Vagina (tissue), 2 donors: ENCODE data around the gene ZDHHC11. TPM values are rescaled to one million over a fixed set of nuclear protein-coding genes. Genes with fewer than 3 reads are reported as not detected.

ENCODE experiments used
- DNase-seq, 2 donors: peaks; one replicate each; pipeline ENCODE4 v3.0.0-alpha.2; 2017; ENCODE audit errors: extremely low spot score in 2 of 2
- H3K27ac ChIP-seq: fragments of 200-600 bp; sonication (generic); one replicate; pipeline ENCODE4 v1.5.1; 2019
- H3K27me3 ChIP-seq: fragments of 200-600 bp; sonication (generic); one replicate; pipeline ENCODE4 v1.5.1; 2019
- H3K36me3 ChIP-seq, 2 donors: fragments of 200-600 bp; sonication (generic); one replicate each; pipeline ENCODE4 v1.5.1; 2017 to 2019
- H3K4me1 ChIP-seq: fragments of 200-600 bp; sonication (generic); one replicate; pipeline ENCODE4 v1.5.1; 2019
- H3K4me3 ChIP-seq, 2 donors: fragments of 200-600 bp; sonication (generic); 1 replicate in 1 of 2; 2 replicates in 1 of 2; pipeline ENCODE4 v1.5.1; 2016 to 2019
- H3K9me3 ChIP-seq: fragments of 200-600 bp; sonication (generic); one replicate; pipeline ENCODE4 v1.5.1; 2019
- CTCF ChIP-seq, 3 experiments: fragments of 450-650 bp in 2 of 3; fragments of 200-600 bp in 1 of 3; sonication (generic) in 1 of 3; IDR thresholded peaks; one replicate each; pipeline ENCODE4 v1.5.1; 2017 to 2019; ENCODE audit warnings: antibody characterized with exemption in 3 of 3, mild to moderate bottlenecking in 2 of 3, moderate library complexity in 2 of 3
- POLR2A ChIP-seq, 2 donors: fragments of 450-650 bp; IDR thresholded peaks; one replicate each; pipeline ENCODE4 v1.6.1; 2017; ENCODE audit warnings: antibody characterized with exemption in 2 of 2, mild to moderate bottlenecking in 2 of 2, moderate library complexity in 2 of 2
- POLR2AphosphoS5 ChIP-seq, 2 donors: sonication (generic); formaldehyde crosslinking; IDR thresholded peaks; one replicate each; pipeline ENCODE4 v1.9.0; 2017; ENCODE audit warnings: antibody characterized with exemption in 2 of 2, mild to moderate bottlenecking in 2 of 2, low read depth in 1 of 2; ENCODE audit not compliant: insufficient read depth in 1 of 2
- intact Hi-C: fragments of 100-400 bp; cut with DNase I; formaldehyde crosslinking; loops from one replicate; pipeline ENCODE4 v1.15.1; 2023
- total RNA-seq: library from RNA; depleted of rRNA; stranded (reverse); fragments of >200 nt; gene quantifications from one replicate; pipeline ENCODE4 v1.2.3, GENCODE V29; 2016

ZDHHC11 gene
- total RNA-seq, 1 donor from 2014 or later = 5.6 TPM

- Histone ChIP-seq H3K4me1 (no peaks in the 10 kb centered on the region), H3K27ac (no peak overlapping the region), H3K27me3 (no peaks in the 10 kb centered on the region), H3K9me3 (no peaks in the 10 kb centered on the region), H3K4me3 (no peak overlapping the region), H3K36me3 (peaks cover 6 to 75% of the 10 kb centered on the region in 2 donors)
- intact Hi-C loops = no loop called here
- no peak for DNase-seq
- TF ChIP-seq POLR2AphosphoS5 (IDR thresholded peaks at IDR 0.05; ENCODE audit: insufficient read depth in 1 of 2, low read depth in 1 of 2) = no peak
- TF ChIP-seq CTCF (IDR thresholded peaks at IDR 0.05) = no peak
- TF ChIP-seq POLR2A (IDR thresholded peaks at IDR 0.05) = no peak
These were observed 22.5 kb upstream of the ZDHHC11 start for GRCh38 chr5:873328-873727.

DNA sequence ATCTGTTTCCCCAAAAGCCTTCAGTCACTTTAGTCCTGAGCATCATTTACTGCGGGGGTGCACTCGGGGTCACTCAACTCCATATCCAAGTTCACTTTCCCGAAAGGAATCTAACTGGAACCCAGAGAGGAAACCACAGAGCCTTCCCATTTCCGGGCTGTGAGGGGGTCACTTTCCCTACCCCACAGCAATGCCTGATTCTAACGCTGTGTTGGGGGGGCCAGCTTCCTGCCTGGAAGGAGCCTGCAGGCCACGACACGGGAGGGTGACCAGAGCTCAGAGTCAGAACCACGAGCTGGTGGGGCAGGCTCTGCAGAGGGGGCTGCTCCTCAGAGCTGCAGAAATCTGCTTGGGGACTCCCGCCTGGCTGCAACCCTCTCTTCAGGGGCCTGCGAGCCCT, 21.5 kb upstream of the ZDHHC11 start:
- Histone ChIP-seq H3K27me3 (no peaks in the 10 kb centered on the region), H3K4me3 (no peak overlapping the region), H3K36me3 (peaks cover 6 to 75% of the 10 kb centered on the region in 2 donors), H3K9me3 (no peaks in the 10 kb centered on the region), H3K27ac (no peak overlapping the region), H3K4me1 (no peaks in the 10 kb centered on the region)
- TF ChIP-seq POLR2AphosphoS5 (IDR thresholded peaks at IDR 0.05; ENCODE audit: insufficient read depth in 1 of 2, low read depth in 1 of 2) = no peak
- TF ChIP-seq POLR2A (IDR thresholded peaks at IDR 0.05) = no peak
- TF ChIP-seq CTCF (IDR thresholded peaks at IDR 0.05) = no peak
- intact Hi-C loops = no loop called here
- no peak for DNase-seq

GRCh38 chr5:871596-872298, 21.0 kb upstream of the ZDHHC11 start:
- intact Hi-C loops = no loop called here
- Histone ChIP-seq H3K27ac (no peak overlapping the region), H3K4me1 (no peaks in the 10 kb centered on the region), H3K27me3 (no peaks in the 10 kb centered on the region), H3K4me3 (no peak overlapping the region), H3K36me3 (peaks cover 6 to 75% of the 10 kb centered on the region in 2 donors), H3K9me3 (no peaks in the 10 kb centered on the region)
- no peak for DNase-seq
- TF ChIP-seq CTCF (IDR thresholded peaks at IDR 0.05) = no peak
- TF ChIP-seq POLR2A (IDR thresholded peaks at IDR 0.05) = no peak
- no peak for TF ChIP-seq POLR2AphosphoS5 (IDR thresholded peaks at IDR 0.05; ENCODE audit: insufficient read depth in 1 of 2, low read depth in 1 of 2)

GRCh38 chr5:870956-871355, 20.2 kb upstream of the ZDHHC11 start:
- no peak for DNase-seq
- no peak overlapping the region for H3K4me3 ChIP-seq
- H3K27ac ChIP-seq = no peak overlapping the region
- peaks cover 6 to 72% of the 10 kb centered on the region in 2 donors for H3K36me3 ChIP-seq
- TF ChIP-seq CTCF (IDR thresholded peaks at IDR 0.05) (no peak), POLR2AphosphoS5 (IDR thresholded peaks at IDR 0.05; ENCODE audit: insufficient read depth in 1 of 2, low read depth in 1 of 2) (no peak), POLR2A (IDR thresholded peaks at IDR 0.05) (no peak)
- no peaks in the 10 kb centered on the region for H3K27me3 ChIP-seq
- intact Hi-C loops = no loop called here
- no peaks in the 10 kb centered on the region for H3K9me3 ChIP-seq
- no peaks in the 10 kb centered on the region for H3K4me1 ChIP-seq

DNA sequence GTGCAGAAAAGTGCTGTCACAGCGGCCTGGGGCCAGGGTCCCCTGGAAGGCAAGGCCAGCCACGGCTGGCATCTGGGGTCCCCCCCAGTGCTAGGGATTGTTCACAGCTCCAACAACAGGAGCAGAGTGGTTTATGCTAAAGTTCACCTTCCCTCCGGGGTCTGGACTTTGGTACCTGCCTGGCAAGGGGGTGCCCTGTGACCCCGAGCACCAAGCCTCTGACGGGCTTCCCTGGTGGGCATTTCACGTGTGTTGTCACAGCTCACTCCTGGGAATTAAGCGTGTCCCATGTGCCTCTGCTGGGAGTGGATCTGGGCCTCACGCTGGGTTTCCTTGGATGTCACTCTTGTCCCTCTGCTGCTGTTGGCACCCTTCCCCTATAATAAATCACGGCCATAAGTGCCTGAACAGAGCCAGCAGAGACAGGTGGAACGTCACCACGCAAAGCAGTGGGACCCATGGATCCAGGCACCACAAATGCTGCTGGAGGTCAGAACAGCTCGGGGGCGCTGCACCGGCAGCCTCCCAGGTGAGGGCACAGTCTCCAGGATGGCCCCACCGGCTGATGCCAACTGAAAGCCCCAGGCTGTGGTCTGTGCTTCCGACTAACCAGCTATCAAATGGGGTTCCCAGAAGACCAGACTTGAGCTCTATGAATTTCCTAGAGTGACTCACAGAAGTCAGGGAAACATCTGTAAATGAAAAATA, 17.8 kb upstream of the ZDHHC11 start:
- Histone ChIP-seq H3K27me3 (no peaks in the 10 kb centered on the region), H3K4me3 (no peak overlapping the region), H3K9me3 (no peaks in the 10 kb centered on the region), H3K27ac (no peak overlapping the region), H3K36me3 (peaks cover 6 to 71% of the 10 kb centered on the region in 2 donors), H3K4me1 (peaks cover 21% of the 10 kb centered on the region)
- TF ChIP-seq CTCF (IDR thresholded peaks at IDR 0.05) = no peak
- no peak for TF ChIP-seq POLR2A (IDR thresholded peaks at IDR 0.05)
- TF ChIP-seq POLR2AphosphoS5 (IDR thresholded peaks at IDR 0.05; ENCODE audit: insufficient read depth in 1 of 2, low read depth in 1 of 2) = no peak
- no peak for DNase-seq
- intact Hi-C loops = no loop called here
